ENCODE data around the gene SEC22A. TPM values are rescaled to one million over a fixed set of nuclear protein-coding genes. Genes with fewer than 3 reads are reported as not detected.

The SEC22A gene
- total and polyA plus RNA-seq, 2 of the 13 experiments (the other 11 are each of a cell fraction or from before 2014, with no cell fraction given): 14.1 to 17.3 TPM

DNA sequence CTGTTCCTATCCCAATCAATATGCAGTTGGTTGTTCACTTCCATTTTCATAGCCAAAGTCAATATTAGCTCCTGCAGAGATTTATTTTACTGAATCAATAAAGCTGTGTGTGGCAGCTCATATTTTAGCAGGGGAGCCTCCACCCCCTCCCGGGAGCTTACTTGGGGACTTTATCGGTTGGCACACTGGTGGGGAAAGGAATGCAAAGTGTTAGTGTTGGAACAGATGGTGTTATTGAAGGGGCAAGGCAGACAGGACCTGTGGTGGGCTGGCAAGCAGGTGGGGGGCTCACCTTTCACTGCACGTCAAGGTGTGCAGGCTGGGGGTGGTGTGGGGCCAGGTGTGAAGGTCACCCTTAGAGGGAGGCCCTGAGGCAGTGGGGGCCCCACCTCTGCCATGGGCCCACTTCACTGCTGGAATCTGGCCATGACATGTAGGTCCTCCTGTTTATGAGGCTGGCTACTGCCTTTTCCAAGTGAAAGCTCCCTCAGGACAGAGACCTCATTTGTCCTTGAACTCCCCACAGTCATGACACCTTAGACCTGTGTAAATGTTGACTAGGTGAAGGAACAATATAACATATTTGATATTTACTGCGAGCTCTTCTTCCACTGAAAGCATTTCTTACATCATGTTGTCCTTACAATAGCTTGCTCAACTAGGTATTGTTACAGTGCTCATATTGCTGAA is 44.0 kb upstream of the SEC22A start (continued):
- TF ChIP-seq, protein P1, sequence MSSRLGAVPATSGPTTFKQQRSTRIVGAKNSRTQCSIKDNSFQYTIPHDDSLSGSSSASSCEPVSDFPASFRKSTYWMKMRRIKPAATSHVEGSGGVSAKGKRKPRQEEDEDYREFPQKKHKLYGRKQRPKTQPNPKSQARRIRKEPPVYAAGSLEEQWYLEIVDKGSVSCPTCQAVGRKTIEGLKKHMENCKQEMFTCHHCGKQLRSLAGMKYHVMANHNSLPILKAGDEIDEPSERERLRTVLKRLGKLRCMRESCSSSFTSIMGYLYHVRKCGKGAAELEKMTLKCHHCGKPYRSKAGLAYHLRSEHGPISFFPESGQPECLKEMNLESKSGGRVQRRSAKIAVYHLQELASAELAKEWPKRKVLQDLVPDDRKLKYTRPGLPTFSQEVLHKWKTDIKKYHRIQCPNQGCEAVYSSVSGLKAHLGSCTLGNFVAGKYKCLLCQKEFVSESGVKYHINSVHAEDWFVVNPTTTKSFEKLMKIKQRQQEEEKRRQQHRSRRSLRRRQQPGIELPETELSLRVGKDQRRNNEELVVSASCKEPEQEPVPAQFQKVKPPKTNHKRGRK (CRISPR knock-in tag; IDR thresholded peaks at IDR 0.05): no peak
- TF ChIP-seq GATAD2A (CRISPR knock-in tag; IDR thresholded peaks at IDR 0.05): peak; percentile 79
- TF ChIP-seq, protein P2, sequence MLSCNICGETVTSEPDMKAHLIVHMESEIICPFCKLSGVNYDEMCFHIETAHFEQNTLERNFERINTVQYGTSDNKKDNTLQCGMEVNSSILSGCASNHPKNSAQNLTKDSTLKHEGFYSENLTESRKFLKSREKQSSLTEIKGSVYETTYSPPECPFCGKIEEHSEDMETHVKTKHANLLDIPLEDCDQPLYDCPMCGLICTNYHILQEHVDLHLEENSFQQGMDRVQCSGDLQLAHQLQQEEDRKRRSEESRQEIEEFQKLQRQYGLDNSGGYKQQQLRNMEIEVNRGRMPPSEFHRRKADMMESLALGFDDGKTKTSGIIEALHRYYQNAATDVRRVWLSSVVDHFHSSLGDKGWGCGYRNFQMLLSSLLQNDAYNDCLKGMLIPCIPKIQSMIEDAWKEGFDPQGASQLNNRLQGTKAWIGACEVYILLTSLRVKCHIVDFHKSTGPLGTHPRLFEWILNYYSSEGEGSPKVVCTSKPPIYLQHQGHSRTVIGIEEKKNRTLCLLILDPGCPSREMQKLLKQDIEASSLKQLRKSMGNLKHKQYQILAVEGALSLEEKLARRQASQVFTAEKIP (CRISPR knock-in tag; IDR thresholded peaks at IDR 0.05; ENCODE audit: borderline replicate concordance): no peak
- TF ChIP-seq GABPB1 (CRISPR knock-in tag; IDR thresholded peaks at IDR 0.05): 0 out of 2 replicates have a peak, but pooled peaks have one; percentile 10
- peak; percentile 13; the same call in 1 of the 2 replicates for TF ChIP-seq FOXJ3 (CRISPR knock-in tag; IDR thresholded peaks at IDR 0.05; ENCODE audit: borderline replicate concordance)
- peak; percentile 27; the same call in 1 of the 2 replicates for TF ChIP-seq WIZ (CRISPR knock-in tag; IDR thresholded peaks at IDR 0.05)
- no peak for TF ChIP-seq FOXA1 (IDR thresholded peaks at IDR 0.05)
- peak; percentile 15; the same call in 1 of the 2 replicates for TF ChIP-seq FOXA1 (CRISPR knock-in tag; IDR thresholded peaks at IDR 0.05)
- TF ChIP-seq FOXO1 (CRISPR knock-in tag; IDR thresholded peaks at IDR 0.05): peak; percentile 32; the same call in 1 of the 2 replicates
- TF ChIP-seq TRIM24 (CRISPR knock-in tag; IDR thresholded peaks at IDR 0.05): 0 out of 2 replicates have a peak, but pooled peaks have one; percentile 10
- TF ChIP-seq, protein P3, sequence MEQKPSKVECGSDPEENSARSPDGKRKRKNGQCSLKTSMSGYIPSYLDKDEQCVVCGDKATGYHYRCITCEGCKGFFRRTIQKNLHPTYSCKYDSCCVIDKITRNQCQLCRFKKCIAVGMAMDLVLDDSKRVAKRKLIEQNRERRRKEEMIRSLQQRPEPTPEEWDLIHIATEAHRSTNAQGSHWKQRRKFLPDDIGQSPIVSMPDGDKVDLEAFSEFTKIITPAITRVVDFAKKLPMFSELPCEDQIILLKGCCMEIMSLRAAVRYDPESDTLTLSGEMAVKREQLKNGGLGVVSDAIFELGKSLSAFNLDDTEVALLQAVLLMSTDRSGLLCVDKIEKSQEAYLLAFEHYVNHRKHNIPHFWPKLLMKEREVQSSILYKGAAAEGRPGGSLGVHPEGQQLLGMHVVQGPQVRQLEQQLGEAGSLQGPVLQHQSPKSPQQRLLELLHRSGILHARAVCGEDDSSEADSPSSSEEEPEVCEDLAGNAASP (CRISPR knock-in tag; IDR thresholded peaks at IDR 0.05; ENCODE audit: borderline replicate concordance): peak; percentile 77; the same call in 1 of the 2 replicates
- TF ChIP-seq, protein P4, sequence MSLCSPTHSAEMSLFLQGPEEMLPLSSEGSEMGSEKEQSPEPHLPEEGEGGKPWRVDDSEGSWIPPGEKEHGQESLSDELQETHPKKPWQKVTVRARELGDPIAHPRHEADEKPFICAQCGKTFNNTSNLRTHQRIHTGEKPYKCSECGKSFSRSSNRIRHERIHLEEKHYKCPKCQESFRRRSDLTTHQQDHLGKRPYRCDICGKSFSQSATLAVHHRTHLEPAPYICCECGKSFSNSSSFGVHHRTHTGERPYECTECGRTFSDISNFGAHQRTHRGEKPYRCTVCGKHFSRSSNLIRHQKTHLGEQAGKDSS (CRISPR knock-in tag; IDR thresholded peaks at IDR 0.05; ENCODE audit: borderline replicate concordance, low read depth): peak; percentile 52; the same call in 1 of the 2 replicates
- TF ChIP-seq TBX2 (CRISPR knock-in tag; IDR thresholded peaks at IDR 0.05; ENCODE audit: borderline replicate concordance): peak; percentile 83
- TF ChIP-seq CBX5 (CRISPR knock-in tag; IDR thresholded peaks at IDR 0.05; ENCODE audit: borderline replicate concordance): no peak
- TF ChIP-seq, protein P5, sequence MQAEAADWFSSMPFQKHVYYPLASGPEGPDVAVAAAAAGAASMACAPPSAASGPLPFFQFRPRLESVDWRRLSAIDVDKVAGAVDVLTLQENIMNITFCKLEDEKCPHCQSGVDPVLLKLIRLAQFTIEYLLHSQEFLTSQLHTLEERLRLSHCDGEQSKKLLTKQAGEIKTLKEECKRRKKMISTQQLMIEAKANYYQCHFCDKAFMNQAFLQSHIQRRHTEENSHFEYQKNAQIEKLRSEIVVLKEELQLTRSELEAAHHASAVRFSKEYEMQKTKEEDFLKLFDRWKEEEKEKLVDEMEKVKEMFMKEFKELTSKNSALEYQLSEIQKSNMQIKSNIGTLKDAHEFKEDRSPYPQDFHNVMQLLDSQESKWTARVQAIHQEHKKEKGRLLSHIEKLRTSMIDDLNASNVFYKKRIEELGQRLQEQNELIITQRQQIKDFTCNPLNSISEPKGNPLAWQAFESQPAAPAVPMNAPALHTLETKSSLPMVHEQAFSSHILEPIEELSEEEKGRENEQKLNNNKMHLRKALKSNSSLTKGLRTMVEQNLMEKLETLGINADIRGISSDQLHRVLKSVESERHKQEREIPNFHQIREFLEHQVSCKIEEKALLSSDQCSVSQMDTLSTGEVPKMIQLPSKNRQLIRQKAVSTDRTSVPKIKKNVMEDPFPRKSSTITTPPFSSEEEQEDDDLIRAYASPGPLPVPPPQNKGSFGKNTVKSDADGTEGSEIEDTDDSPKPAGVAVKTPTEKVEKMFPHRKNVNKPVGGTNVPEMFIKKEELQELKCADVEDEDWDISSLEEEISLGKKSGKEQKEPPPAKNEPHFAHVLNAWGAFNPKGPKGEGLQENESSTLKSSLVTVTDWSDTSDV (CRISPR knock-in tag; IDR thresholded peaks at IDR 0.05): no peak
- peak; percentile 74; the same call in 1 of the 2 replicates for TF ChIP-seq HMG20A (CRISPR knock-in tag; IDR thresholded peaks at IDR 0.05; ENCODE audit: borderline replicate concordance)
- TF ChIP-seq, protein P6, sequence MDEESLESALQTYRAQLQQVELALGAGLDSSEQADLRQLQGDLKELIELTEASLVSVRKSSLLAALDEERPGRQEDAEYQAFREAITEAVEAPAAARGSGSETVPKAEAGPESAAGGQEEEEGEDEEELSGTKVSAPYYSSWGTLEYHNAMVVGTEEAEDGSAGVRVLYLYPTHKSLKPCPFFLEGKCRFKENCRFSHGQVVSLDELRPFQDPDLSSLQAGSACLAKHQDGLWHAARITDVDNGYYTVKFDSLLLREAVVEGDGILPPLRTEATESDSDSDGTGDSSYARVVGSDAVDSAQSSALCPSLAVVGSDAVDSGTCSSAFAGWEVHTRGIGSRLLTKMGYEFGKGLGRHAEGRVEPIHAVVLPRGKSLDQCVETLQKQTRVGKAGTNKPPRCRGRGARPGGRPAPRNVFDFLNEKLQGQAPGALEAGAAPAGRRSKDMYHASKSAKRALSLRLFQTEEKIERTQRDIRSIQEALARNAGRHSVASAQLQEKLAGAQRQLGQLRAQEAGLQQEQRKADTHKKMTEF (CRISPR knock-in tag; IDR thresholded peaks at IDR 0.05): peak; percentile 37; the same call in 1 of the 2 replicates
- 0 out of 2 replicates have a peak, but pooled peaks have one; percentile 33 for TF ChIP-seq PPARG (CRISPR knock-in tag; conservative IDR thresholded peaks at IDR 0.05)
- TF ChIP-seq LCORL (IDR thresholded peaks at IDR 0.05): no peak
- TF ChIP-seq LCORL (CRISPR knock-in tag; IDR thresholded peaks at IDR 0.05): no peak
